Neural crest cell (in vitro differentiated cells): ENCODE results near the gene TFAP2B. TPM values are rescaled to one million over a fixed set of nuclear protein-coding genes. Genes with fewer than 3 reads are reported as not detected.

Experiments used
- DNase-seq: peaks from one replicate; pipeline ENCODE4 v3.0.0; 2021; ENCODE audit warnings: low read depth, mixed read lengths, low spot score
- H3K27ac Mint-ChIP-seq: one replicate; pipeline ENCODE4 v1.8.0; 2021; ENCODE audit warnings: mild to moderate bottlenecking, mixed read lengths; ENCODE audit not compliant: unreplicated experiment
- H3K27me3 Mint-ChIP-seq: 2 replicates; pipeline ENCODE4 v1.8.0; 2021; ENCODE audit warnings: low read depth, mild to moderate bottlenecking, mixed read lengths
- H3K36me3 Mint-ChIP-seq: 2 replicates; pipeline ENCODE4 v1.8.0; 2021; ENCODE audit warnings: low read depth, mild to moderate bottlenecking, mixed read lengths
- H3K4me1 Mint-ChIP-seq: 2 replicates; pipeline ENCODE4 v1.8.0; 2021; ENCODE audit warnings: mixed read lengths
- H3K4me3 Mint-ChIP-seq: one replicate; pipeline ENCODE4 v1.8.0; 2021; ENCODE audit warnings: mild to moderate bottlenecking, mixed read lengths
- H3K9me3 Mint-ChIP-seq: 2 replicates; pipeline ENCODE4 v1.8.0; 2021; ENCODE audit warnings: mixed read lengths
- total RNA-seq: library from RNA; stranded (reverse); gene quantifications from 2 replicates; pipeline ENCODE4 v1.2.1, GENCODE V29; 2021
- TF ChIP-seq, protein P1 (sequence below): fragments of 200-600 bp; sonication (generic); conservative IDR thresholded peaks from 2 replicates; pipeline ENCODE4 v1.5.0; 2021; ENCODE audit warnings: antibody characterized with exemption, mild to moderate bottlenecking

TFAP2B gene
- total RNA-seq, 1 donor from 2014 or later, result 66.1 TPM

DNA sequence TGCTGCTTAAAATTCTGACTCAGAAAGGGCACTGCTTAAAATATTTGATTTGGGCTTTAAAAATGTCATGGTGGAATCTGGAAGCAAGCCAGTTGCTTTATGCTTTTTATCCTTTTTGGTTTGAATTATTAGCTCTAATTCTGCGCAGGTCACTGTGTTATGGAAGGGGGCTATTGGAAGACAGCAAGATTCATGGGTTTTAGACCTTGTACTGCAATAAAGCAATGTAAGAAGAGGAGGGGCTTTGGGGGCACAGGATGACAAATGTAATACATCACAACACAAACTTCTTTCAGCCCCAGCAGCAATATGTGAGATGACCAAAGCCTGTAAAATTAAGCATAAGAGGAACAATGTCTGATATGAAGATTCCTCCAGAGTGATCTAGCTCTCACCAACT, 68.4 kb downstream of the TFAP2B start:
- H3K36me3 Mint-ChIP-seq, result no peaks in the 10 kb centered on the region
- H3K9me3 Mint-ChIP-seq, result no peaks in the 10 kb centered on the region
- no peaks in the 10 kb centered on the region for H3K4me1 Mint-ChIP-seq
- DNase-seq, result no peak
- TF ChIP-seq, protein P1, sequence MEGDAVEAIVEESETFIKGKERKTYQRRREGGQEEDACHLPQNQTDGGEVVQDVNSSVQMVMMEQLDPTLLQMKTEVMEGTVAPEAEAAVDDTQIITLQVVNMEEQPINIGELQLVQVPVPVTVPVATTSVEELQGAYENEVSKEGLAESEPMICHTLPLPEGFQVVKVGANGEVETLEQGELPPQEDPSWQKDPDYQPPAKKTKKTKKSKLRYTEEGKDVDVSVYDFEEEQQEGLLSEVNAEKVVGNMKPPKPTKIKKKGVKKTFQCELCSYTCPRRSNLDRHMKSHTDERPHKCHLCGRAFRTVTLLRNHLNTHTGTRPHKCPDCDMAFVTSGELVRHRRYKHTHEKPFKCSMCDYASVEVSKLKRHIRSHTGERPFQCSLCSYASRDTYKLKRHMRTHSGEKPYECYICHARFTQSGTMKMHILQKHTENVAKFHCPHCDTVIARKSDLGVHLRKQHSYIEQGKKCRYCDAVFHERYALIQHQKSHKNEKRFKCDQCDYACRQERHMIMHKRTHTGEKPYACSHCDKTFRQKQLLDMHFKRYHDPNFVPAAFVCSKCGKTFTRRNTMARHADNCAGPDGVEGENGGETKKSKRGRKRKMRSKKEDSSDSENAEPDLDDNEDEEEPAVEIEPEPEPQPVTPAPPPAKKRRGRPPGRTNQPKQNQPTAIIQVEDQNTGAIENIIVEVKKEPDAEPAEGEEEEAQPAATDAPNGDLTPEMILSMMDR, result no peak
- H3K4me3 Mint-ChIP-seq, result no peak overlapping the region
- H3K27ac Mint-ChIP-seq, result no peak overlapping the region
- no peaks in the 10 kb centered on the region for H3K27me3 Mint-ChIP-seq

GRCh38 chr6:50889497-50889896, 70.8 kb downstream of the TFAP2B start:
- Mint-ChIP-seq H3K36me3 (no peaks in the 10 kb centered on the region), H3K27ac (no peak overlapping the region), H3K9me3 (no peaks in the 10 kb centered on the region), H3K4me1 (no peaks in the 10 kb centered on the region), H3K27me3 (no peaks in the 10 kb centered on the region), H3K4me3 (no peak overlapping the region)
- TF ChIP-seq, protein P1, result no peak
- DNase-seq, result no peak

DNA sequence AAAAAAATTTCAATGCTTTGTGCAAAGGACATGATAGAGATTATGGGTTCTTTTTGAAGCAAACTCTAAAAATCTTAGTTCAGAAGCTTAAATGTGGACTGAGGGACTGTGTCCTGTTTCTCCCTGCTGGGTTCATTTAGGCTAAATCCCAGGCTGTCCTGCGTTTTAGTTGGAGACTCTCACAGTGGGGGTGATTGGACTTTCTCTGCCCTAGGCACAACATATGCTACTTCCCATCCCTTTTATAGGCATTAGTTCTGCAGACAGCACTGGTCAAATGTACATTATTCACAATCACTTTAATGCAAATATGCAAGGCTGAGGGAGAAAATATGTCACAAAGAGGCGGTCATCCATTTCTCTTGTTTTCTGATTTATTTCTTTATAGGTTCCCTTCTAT, 71.3 kb downstream of the TFAP2B start:
- TF ChIP-seq, protein P1, result no peak
- Mint-ChIP-seq H3K36me3 (peaks cover under 1% of the 10 kb centered on the region), H3K4me1 (no peaks in the 10 kb centered on the region), H3K27me3 (no peaks in the 10 kb centered on the region), H3K4me3 (no peak overlapping the region), H3K27ac (no peak overlapping the region), H3K9me3 (no peaks in the 10 kb centered on the region)
- no peak for DNase-seq

GRCh38 chr6:50890579-50890978, 71.9 kb downstream of the TFAP2B start:
- H3K4me1 Mint-ChIP-seq, result no peaks in the 10 kb centered on the region
- peaks cover 3% of the 10 kb centered on the region for H3K9me3 Mint-ChIP-seq
- peaks cover 3% of the 10 kb centered on the region for H3K36me3 Mint-ChIP-seq
- no peak for DNase-seq
- H3K27ac Mint-ChIP-seq, result no peak overlapping the region
- TF ChIP-seq, protein P1, result no peak
- H3K4me3 Mint-ChIP-seq, result no peak overlapping the region
- no peaks in the 10 kb centered on the region for H3K27me3 Mint-ChIP-seq

DNA sequence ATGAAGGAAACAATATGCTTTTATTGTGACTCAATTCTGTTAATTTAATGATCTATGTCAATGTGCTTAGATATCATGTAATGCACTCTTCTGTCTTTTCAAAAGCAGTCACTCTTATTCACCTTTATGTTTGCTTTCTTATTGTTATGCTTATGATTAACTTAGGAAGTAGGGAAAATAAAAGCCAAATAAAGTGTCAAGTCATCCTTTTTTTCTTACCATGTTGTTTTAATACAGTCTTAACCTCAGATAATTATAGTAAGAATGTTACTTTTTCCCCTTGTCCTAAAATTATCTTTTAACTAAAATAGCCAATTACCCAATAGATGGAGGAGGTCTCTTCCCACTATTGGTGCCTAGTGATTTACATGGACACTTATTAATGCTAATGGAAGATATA, 72.6 kb downstream of the TFAP2B start:
- no peak overlapping the region for H3K27ac Mint-ChIP-seq
- no peaks in the 10 kb centered on the region for H3K27me3 Mint-ChIP-seq
- peaks cover 5% of the 10 kb centered on the region for H3K9me3 Mint-ChIP-seq
- H3K36me3 Mint-ChIP-seq, result peaks cover 3% of the 10 kb centered on the region
- H3K4me3 Mint-ChIP-seq, result no peak overlapping the region
- H3K4me1 Mint-ChIP-seq, result no peaks in the 10 kb centered on the region
- DNase-seq, result no peak
- TF ChIP-seq, protein P1, result no peak

Other genes with a start within 250 kb of the TFAP2B start
- gene TFAP2D, start 105.3 kb upstream of the TFAP2B start, total RNA-seq, result not detected in 2 replicates